ENCODE measurements around the gene MAP1B. TPM values are rescaled to one million over a fixed set of nuclear protein-coding genes. Genes with fewer than 3 reads are reported as not detected.

Gene MAP1B
- total RNA-seq, 4 donors from 2014 or later, result 44.2 to 120 (median 83.4) TPM

DNA sequence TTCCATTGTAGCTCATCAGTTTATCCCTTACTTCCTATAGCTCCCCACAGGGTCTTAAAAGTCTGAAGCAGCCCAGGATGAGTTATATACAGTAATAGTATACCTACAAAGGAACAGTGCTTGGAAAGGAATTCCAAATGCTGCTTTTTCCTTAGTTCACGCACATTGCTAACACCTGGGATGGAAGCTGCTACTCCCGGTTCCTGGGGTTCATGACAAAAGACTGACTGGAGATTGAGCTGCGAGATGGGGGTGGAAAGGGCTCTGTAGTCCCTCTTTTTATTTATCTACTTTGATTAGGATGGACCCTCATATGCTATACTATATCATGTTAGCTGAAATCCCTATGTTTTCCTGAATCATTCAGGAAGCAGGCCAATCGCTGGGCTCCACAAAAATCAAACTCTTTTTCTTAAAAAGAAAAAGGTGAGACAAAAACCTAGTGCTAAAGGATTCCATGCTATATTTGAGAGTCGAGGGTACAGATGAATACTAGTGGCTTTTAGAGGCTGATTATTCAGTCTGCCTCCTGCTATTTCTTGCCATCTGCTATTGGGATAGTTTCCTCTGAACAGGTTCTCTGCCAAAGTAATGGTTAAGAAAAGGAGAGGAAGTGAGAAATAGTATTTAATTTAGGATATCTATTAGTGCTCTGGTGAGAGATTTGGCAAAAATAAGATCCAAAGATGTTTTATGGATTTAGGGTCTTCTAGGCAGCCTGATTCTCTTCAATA, 131.6 kb downstream of the MAP1B start:
- Histone ChIP-seq H3K4me3 (no peak overlapping the region), H3K27me3 (no peaks in the 10 kb centered on the region), H3K4me1 (peaks cover 12% of the 10 kb centered on the region in 2 donors), H3K9me3 (no peaks in the 10 kb centered on the region), H3K27ac (no peak overlapping the region), H3K36me3 (peaks cover 0 to 7% of the 10 kb centered on the region in 2 donors)
- ATAC-seq (no peak), DNase-seq (no peak)
- in situ Hi-C loops (cut with MboI; ENCODE audit: low sequenced_read_pairs in 4 of 4) (no loop called here), intact Hi-C loops (cut with DNase I; ENCODE audit: low total_unique reads) (no loop called here)
- TF ChIP-seq POLR2A (IDR thresholded peaks at IDR 0.05), result no peak
- TF ChIP-seq, protein P1, sequence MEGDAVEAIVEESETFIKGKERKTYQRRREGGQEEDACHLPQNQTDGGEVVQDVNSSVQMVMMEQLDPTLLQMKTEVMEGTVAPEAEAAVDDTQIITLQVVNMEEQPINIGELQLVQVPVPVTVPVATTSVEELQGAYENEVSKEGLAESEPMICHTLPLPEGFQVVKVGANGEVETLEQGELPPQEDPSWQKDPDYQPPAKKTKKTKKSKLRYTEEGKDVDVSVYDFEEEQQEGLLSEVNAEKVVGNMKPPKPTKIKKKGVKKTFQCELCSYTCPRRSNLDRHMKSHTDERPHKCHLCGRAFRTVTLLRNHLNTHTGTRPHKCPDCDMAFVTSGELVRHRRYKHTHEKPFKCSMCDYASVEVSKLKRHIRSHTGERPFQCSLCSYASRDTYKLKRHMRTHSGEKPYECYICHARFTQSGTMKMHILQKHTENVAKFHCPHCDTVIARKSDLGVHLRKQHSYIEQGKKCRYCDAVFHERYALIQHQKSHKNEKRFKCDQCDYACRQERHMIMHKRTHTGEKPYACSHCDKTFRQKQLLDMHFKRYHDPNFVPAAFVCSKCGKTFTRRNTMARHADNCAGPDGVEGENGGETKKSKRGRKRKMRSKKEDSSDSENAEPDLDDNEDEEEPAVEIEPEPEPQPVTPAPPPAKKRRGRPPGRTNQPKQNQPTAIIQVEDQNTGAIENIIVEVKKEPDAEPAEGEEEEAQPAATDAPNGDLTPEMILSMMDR (IDR thresholded peaks at IDR 0.05 in 4 of 5, conservative IDR thresholded peaks at IDR 0.05 in 1 of 5), result no peak

DNA sequence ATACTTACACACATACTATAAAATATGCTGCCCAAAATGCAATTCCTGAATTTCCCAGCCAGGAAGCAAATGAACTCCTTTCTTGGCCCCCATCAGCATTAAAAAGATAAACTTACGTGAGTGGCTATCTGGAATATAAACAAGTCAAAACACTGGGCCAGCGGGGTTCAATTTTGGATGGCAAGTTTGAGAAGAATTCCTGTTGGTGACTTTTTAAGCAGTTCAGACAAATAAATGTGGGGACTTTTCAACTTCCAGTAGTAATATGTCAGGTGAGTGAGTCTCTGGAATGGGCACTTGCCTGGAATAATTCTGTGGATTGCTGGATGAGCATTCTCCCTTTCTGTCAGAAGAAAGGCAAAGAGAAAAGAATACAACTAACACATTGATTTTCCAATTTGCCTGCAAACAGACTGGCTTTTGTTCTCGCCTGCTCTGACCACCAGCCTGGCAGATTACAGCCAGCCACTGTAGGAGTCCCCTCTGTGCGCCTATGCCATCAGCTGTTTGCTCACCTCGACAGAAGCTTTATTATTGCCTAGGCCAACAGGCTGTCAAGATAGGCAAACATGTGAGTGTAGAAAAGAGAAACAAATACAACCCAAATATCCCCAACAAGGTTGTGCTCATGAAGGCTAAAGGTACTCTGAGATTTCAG, 134.2 kb downstream of the MAP1B start:
- DNase-seq (no peak), ATAC-seq (no peak)
- Histone ChIP-seq H3K4me3 (no peak overlapping the region), H3K36me3 (peaks cover 0 to 7% of the 10 kb centered on the region in 2 donors), H3K4me1 (peaks cover 6 to 10% of the 10 kb centered on the region in 2 donors), H3K27me3 (no peaks in the 10 kb centered on the region), H3K27ac (no peak overlapping the region), H3K9me3 (no peaks in the 10 kb centered on the region)
- in situ Hi-C loops (cut with MboI; ENCODE audit: low sequenced_read_pairs in 4 of 4), result no loop called here
- intact Hi-C loops (cut with DNase I; ENCODE audit: low total_unique reads), result loop anchor here (10.0 kb wide), 1 partner anchor 107 kb away; no protein-coding TSS in a partner anchor
- no peak for TF ChIP-seq POLR2A (IDR thresholded peaks at IDR 0.05)
- TF ChIP-seq, protein P1 (IDR thresholded peaks at IDR 0.05 in 4 of 5, conservative IDR thresholded peaks at IDR 0.05 in 1 of 5), result no peak

DNA sequence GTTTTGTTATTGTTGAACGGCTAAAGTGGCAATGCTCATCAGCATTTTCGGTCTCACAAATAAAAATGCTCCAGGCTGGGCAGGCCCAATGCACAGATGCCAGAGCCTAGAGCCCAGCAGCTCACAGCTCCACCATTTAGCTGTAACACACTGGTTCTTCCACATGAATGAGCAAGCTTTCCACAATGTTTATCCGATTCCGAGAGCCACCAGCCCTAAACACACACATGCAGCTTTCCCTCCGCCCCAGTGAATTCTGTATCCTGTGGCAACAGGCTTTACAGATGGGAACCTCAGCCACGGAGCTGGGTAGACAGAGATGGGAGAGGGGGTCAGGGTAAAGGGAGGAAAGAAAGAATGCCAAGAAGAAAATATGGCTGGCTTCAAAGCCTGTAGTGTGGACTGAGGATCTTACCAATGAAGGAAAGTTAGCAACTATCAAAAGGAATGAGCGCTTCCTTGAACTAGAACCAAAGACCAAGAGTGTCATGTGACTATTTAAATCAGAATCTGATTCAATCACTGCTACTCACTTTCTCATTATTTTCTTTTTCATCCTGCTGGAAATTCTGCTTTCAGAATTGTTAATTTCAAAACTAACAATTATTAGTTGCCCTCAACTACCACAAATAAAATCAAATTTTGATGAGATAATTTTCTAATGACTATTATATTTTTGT, 135.7 kb downstream of the MAP1B start:
- no peak for TF ChIP-seq POLR2A (IDR thresholded peaks at IDR 0.05)
- Histone ChIP-seq H3K9me3 (no peaks in the 10 kb centered on the region), H3K27me3 (no peaks in the 10 kb centered on the region), H3K27ac (no peak overlapping the region), H3K4me1 (peaks cover 21 to 25% of the 10 kb centered on the region in 2 donors), H3K4me3 (no peak overlapping the region), H3K36me3 (no peaks in the 10 kb centered on the region)
- ATAC-seq (no peak), DNase-seq (no peak)
- in situ Hi-C loops (cut with MboI; ENCODE audit: low sequenced_read_pairs in 4 of 4) (no loop called here), intact Hi-C loops (cut with DNase I; ENCODE audit: low total_unique reads) (loop anchor here (10.0 kb wide), 1 partner anchor 108 kb away; no protein-coding TSS in a partner anchor)

DNA sequence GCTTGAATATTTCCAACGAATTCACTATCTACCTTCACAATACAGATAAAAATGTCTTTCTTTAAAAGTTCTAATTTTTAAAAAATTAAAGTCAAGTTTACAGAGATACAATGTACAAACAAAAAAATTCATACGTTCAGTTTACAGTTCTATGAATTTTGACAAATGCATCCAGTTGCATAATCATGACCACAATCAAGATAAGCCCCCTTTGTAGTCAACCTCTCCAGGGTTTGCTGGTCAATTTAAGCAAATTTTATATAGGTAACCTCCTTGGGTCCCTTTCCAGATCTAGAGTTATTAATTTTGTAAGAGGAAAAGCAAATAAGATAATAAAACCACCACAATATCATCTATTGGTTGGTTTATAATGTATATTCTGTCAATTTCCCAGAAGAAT, 136.4 kb downstream of the MAP1B start:
- TF ChIP-seq POLR2A (IDR thresholded peaks at IDR 0.05), result no peak
- TF ChIP-seq, protein P1 (IDR thresholded peaks at IDR 0.05 in 4 of 5, conservative IDR thresholded peaks at IDR 0.05 in 1 of 5), result no peak
- in situ Hi-C loops (cut with MboI; ENCODE audit: low sequenced_read_pairs in 4 of 4), result no loop called here
- DNase-seq (no peak), ATAC-seq (no peak)
- H3K4me3 ChIP-seq, result no peak overlapping the region
- no peaks in the 10 kb centered on the region for H3K9me3 ChIP-seq
- intact Hi-C loops (cut with DNase I; ENCODE audit: low total_unique reads), result loop anchor here (10.0 kb wide), 1 partner anchor 109 kb away; no protein-coding TSS in a partner anchor
- no peaks in the 10 kb centered on the region for H3K27me3 ChIP-seq
- H3K36me3 ChIP-seq, result no peaks in the 10 kb centered on the region
- H3K4me1 ChIP-seq, result peaks cover 26 to 32% of the 10 kb centered on the region in 2 donors
- no peak overlapping the region for H3K27ac ChIP-seq
